Tibial nerve (tissue), 4 donors: ENCODE data around the gene PTX4. TPM values are rescaled to one million over a fixed set of nuclear protein-coding genes. Genes with fewer than 3 reads are reported as not detected.
"Not testable (repeated sequence)": the region's sequence is repeated elsewhere in the genome, so short reads cannot be mapped to it uniquely, and the experiment has no call there.

ENCODE experiments used
- DNase-seq, 2 donors: peaks; one replicate each; pipeline ENCODE4 v3.0.0-alpha.2; 2019; ENCODE audit warnings: low spot score in 2 of 2
- H3K27ac ChIP-seq, 4 donors: fragments of 200-600 bp; sonication (generic) in 3 of 4; one replicate each; pipeline ENCODE4 v1.5.1; 2017 to 2019; ENCODE audit warnings: mild to moderate bottlenecking in 1 of 4
- H3K27me3 ChIP-seq, 2 donors: fragments of 200-600 bp; sonication (generic) in 1 of 2; one replicate each; pipeline versions ENCODE4 v1.5.1 to v1.6.0; 2017 to 2019
- H3K36me3 ChIP-seq, 3 donors: fragments of 200-600 bp; sonication (generic); one replicate each; pipeline ENCODE4 v1.5.1; 2018 to 2019
- H3K4me1 ChIP-seq, 4 donors: fragments of 200-600 bp; sonication (generic) in 3 of 4; one replicate each; pipeline ENCODE4 v1.5.1; 2017 to 2019
- H3K4me3 ChIP-seq, 4 donors: fragments of 200-600 bp; sonication (generic) in 3 of 4; one replicate each; pipeline ENCODE4 v1.5.1; 2017 to 2019; ENCODE audit warnings: mild to moderate bottlenecking in 1 of 4, moderate library complexity in 1 of 4
- H3K9me3 ChIP-seq, 4 donors: fragments of 200-600 bp; sonication (generic) in 3 of 4; one replicate each; pipeline ENCODE4 v1.5.1; 2017 to 2019
- CTCF ChIP-seq, 5 experiments: fragments of 200-600 bp in 3 of 5; fragments of 450-650 bp in 2 of 5; sonication (generic) in 3 of 5; IDR thresholded peaks; one replicate each; pipeline ENCODE4 v1.5.1; 2016 to 2019; ENCODE audit warnings: antibody characterized with exemption in 5 of 5, mild to moderate bottlenecking in 3 of 5, moderate library complexity in 2 of 5
- EP300 ChIP-seq, 2 donors: sonication (generic); formaldehyde crosslinking; IDR thresholded peaks; one replicate each; pipeline ENCODE4 v1.6.1; 2017; ENCODE audit warnings: antibody characterized with exemption in 2 of 2, mild to moderate bottlenecking in 1 of 2
- POLR2A ChIP-seq, 2 donors: fragments of 450-650 bp; IDR thresholded peaks; one replicate each; pipeline ENCODE4 v1.6.1; 2017; ENCODE audit warnings: antibody characterized with exemption in 2 of 2, mild to moderate bottlenecking in 2 of 2, moderate library complexity in 2 of 2
- WGBS, 2 donors: methylation state at CpG; one replicate each; pipeline ENCODE4 v1.1.5; 2018; 5-methylcytosine and 5-hydroxymethylcytosine counted together
- total RNA-seq, 4 donors: library from RNA; depleted of rRNA; stranded (reverse); fragments of >200 nt; gene quantifications; one replicate each; pipeline ENCODE4 v1.1.0, GENCODE V29; 2016

PTX4 gene
- total RNA-seq, 4 donors from 2014 or later: not detected

GRCh38 chr16:1481906-1482835, 6.6 kb downstream of the PTX4 start:
- H3K9me3 ChIP-seq: no peaks in the 10 kb centered on the region
- no peaks in the 10 kb centered on the region for H3K4me1 ChIP-seq
- no peak for DNase-seq
- H3K4me3 ChIP-seq: no peak overlapping the region
- no peak overlapping the region for H3K27ac ChIP-seq
- no peaks in the 10 kb centered on the region for H3K27me3 ChIP-seq
- TF ChIP-seq POLR2A (IDR thresholded peaks at IDR 0.05) (no peak), CTCF (IDR thresholded peaks at IDR 0.05) (no peak), EP300 (IDR thresholded peaks at IDR 0.05) (no peak)
- no peaks in the 10 kb centered on the region for H3K36me3 ChIP-seq
- WGBS, 2 donors: 80 to 86% methylated on average over 26 to 28 of the region's 28 CpGs

GRCh38 chr16:1478937-1479336, 9.8 kb downstream of the PTX4 start:
- H3K27ac ChIP-seq, H3K36me3 ChIP-seq, H3K9me3 ChIP-seq, H3K27me3 ChIP-seq, DNase-seq, H3K4me3 ChIP-seq: not testable (repeated sequence)
- H3K4me1 ChIP-seq: peaks cover 0 to 14% (median 7%) of the 10 kb centered on the region in 4 donors
- WGBS, 2 donors: 93 to 94% methylated on average over 9 of the region's 9 CpGs

GRCh38 chr16:1477033-1477432, 11.7 kb downstream of the PTX4 start:
- Histone ChIP-seq H3K27ac (no peak overlapping the region), H3K4me1 (peaks cover 0 to 30% (median 13%) of the 10 kb centered on the region in 4 donors), H3K27me3 (no peaks in the 10 kb centered on the region), H3K9me3 (no peaks in the 10 kb centered on the region), H3K36me3 (no peaks in the 10 kb centered on the region), H3K4me3 (no peak overlapping the region)
- TF ChIP-seq CTCF (IDR thresholded peaks at IDR 0.05) (no peak), POLR2A (IDR thresholded peaks at IDR 0.05) (no peak), EP300 (IDR thresholded peaks at IDR 0.05) (no peak)
- 95 to 96% methylated on average over 10 of the region's 10 CpGs for WGBS, 2 donors
- DNase-seq: no peak

- 62 to 68% methylated on average over 15 of the region's 15 CpGs for WGBS, 2 donors
- H3K36me3 ChIP-seq: peaks cover 0 to 6% (median 0%) of the 10 kb centered on the region in 3 donors
- H3K9me3 ChIP-seq: no peaks in the 10 kb centered on the region
- no peak for TF ChIP-seq POLR2A (IDR thresholded peaks at IDR 0.05)
- TF ChIP-seq CTCF (IDR thresholded peaks at IDR 0.05): no peak
- TF ChIP-seq EP300 (IDR thresholded peaks at IDR 0.05): no peak
- H3K27me3 ChIP-seq: no peaks in the 10 kb centered on the region
- H3K4me3 ChIP-seq: peak overlapping the region; percentile 60 to 100 (median 98)
- peaks cover 0 to 44% (median 13%) of the 10 kb centered on the region in 4 donors for H3K4me1 ChIP-seq
- peak overlapping the region; percentile 80 to 97 (median 95) for H3K27ac ChIP-seq
- DNase-seq: no peak
Measured at GRCh38 chr16:1475552-1476114, 13.1 kb downstream of the PTX4 start.

- WGBS, 2 donors: 0 to 2% methylated on average over 16 to 50 of the region's 99 CpGs
- H3K36me3 ChIP-seq: peaks cover 0 to 6% (median 0%) of the 10 kb centered on the region in 3 donors
- H3K4me1 ChIP-seq: peaks cover 0 to 48% (median 13%) of the 10 kb centered on the region in 4 donors
- peak within 1 kb of the TSS; percentile 80 to 97 (median 95) for H3K27ac ChIP-seq
- H3K27me3 ChIP-seq: no peaks in the 10 kb centered on the region
- peak; percentile 92 for DNase-seq
- TF ChIP-seq POLR2A (IDR thresholded peaks at IDR 0.05): peak; percentile 85 to 87
- TF ChIP-seq EP300 (IDR thresholded peaks at IDR 0.05): peak; percentile 62 to 93
- peak in 2 of 5 experiments; percentile 29 to 51 for TF ChIP-seq CTCF (IDR thresholded peaks at IDR 0.05)
- H3K4me3 ChIP-seq: peak within 1 kb of the TSS; percentile 60 to 100 (median 98)
- H3K9me3 ChIP-seq: no peaks in the 10 kb centered on the region
Measured at GRCh38 chr16:1474796-1475551, 13.8 kb downstream of the PTX4 start, which contains the start of gene CLCN7. Gene CLCN7, minus strand, starts transcription at chr16:1475028. Its CDS starts 54 bp downstream, at chr16:1474974.
